Sigmoid colon (tissue), 4 donors: ENCODE data around the gene CDAN1.

Experiments
- CTCF ChIP-seq, 4 experiments: fragments of 450-650 bp in 3 of 4; fragments of 200-600 bp in 1 of 4; IDR thresholded peaks; one replicate each; pipeline ENCODE4 v1.5.1; 2016 to 2019; ENCODE audit warnings: antibody characterized with exemption in 4 of 4, mild to moderate bottlenecking in 3 of 4, moderate library complexity in 2 of 4
- EP300 ChIP-seq, 4 donors: sonication (generic); formaldehyde crosslinking; IDR thresholded peaks; one replicate each; pipeline ENCODE4 v1.6.1; 2017; ENCODE audit warnings: antibody characterized with exemption in 4 of 4
- POLR2A ChIP-seq, 2 donors: fragments of 450-650 bp; IDR thresholded peaks; one replicate each; pipeline ENCODE4 v1.6.1; 2016; ENCODE audit warnings: antibody characterized with exemption in 2 of 2, mild to moderate bottlenecking in 2 of 2, moderate library complexity in 2 of 2
- POLR2AphosphoS5 ChIP-seq, 4 donors: sonication (generic); formaldehyde crosslinking; IDR thresholded peaks; one replicate each; pipeline ENCODE4 v1.6.1; 2017; ENCODE audit warnings: antibody characterized with exemption in 4 of 4

GRCh38 chr15:42721916-42722315 is 15.0 kb downstream of the CDAN1 start:
- no peak for TF ChIP-seq CTCF (IDR thresholded peaks at IDR 0.05)
- no peak for TF ChIP-seq POLR2A (IDR thresholded peaks at IDR 0.05)
- no peak for TF ChIP-seq EP300 (IDR thresholded peaks at IDR 0.05)
- no peak for TF ChIP-seq POLR2AphosphoS5 (IDR thresholded peaks at IDR 0.05)
